ENCODE results near the gene TNFRSF8. TPM values are rescaled to one million over a fixed set of nuclear protein-coding genes. Genes with fewer than 3 reads are reported as not detected.

TNFRSF8 gene
- polyA plus RNA-seq, 1 experiment = 0.22 TPM

- CTCF ChIA-PET = interaction anchor here (1.7 to 6.6 kb wide), 4 partner anchors 10 to 117 kb away, joined by 4 to 237 read pairs (median 38); no protein-coding TSS in a partner anchor
- no peak overlapping the region for H3K4me3 ChIP-seq (ENCODE audit: low read depth, low read length)
- no peaks in the 10 kb centered on the region; the same call in 1 of the 2 replicates for H3K9me3 ChIP-seq (ENCODE audit: control insufficient read depth, insufficient read depth, low read length)
- TF ChIP-seq, protein P1, sequence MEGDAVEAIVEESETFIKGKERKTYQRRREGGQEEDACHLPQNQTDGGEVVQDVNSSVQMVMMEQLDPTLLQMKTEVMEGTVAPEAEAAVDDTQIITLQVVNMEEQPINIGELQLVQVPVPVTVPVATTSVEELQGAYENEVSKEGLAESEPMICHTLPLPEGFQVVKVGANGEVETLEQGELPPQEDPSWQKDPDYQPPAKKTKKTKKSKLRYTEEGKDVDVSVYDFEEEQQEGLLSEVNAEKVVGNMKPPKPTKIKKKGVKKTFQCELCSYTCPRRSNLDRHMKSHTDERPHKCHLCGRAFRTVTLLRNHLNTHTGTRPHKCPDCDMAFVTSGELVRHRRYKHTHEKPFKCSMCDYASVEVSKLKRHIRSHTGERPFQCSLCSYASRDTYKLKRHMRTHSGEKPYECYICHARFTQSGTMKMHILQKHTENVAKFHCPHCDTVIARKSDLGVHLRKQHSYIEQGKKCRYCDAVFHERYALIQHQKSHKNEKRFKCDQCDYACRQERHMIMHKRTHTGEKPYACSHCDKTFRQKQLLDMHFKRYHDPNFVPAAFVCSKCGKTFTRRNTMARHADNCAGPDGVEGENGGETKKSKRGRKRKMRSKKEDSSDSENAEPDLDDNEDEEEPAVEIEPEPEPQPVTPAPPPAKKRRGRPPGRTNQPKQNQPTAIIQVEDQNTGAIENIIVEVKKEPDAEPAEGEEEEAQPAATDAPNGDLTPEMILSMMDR (IDR thresholded peaks at IDR 0.05; ENCODE audit: low read depth, low read length) = no peak
- POLR2A ChIA-PET = interaction anchor here (0.6 kb wide), 1 partner anchor 58 kb away, joined by 4 read pairs; no protein-coding TSS in a partner anchor
- no peak for DNase-seq (ENCODE audit: low read depth, low spot score)
- no peak overlapping the region for H3K27ac ChIP-seq (ENCODE audit: low read depth, low read length)
- peaks cover 5% of the 10 kb centered on the region for H3K27me3 ChIP-seq (ENCODE audit: control insufficient read depth, insufficient read depth, low read length)
Observed at GRCh38 chr1:12126781-12127180, 63.7 kb downstream of the TNFRSF8 start.

DNA sequence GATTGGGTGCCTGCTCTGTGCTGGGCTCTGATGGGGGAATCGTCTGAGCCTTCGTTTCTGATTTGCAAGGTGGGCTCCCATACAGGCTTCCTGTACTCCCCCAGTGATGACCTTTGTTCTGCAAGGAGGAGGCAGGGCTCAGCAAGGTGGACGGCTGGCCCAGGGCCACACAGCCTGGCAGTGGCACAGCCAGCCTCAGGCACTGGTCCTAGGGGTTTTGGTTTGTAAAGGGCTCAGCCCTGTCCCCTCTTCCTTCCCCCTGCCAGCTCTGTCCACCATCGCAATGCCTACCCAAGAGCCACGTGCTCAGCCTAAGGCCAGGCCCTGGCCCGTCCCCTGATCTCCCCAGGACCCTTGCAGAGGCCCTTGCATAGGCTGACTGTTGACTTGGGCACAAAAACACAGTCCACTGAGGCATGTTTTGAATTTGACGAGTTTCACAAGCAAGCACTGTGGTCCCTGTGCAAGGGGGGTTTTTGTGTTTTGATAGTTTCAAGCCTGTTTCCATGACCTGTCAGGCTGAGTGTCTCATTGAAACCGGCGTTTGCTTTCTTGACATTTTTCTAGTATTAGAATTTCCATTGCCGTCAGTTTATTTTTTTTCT is 64.2 kb downstream of the TNFRSF8 start:
- no peak overlapping the region for H3K4me3 ChIP-seq (ENCODE audit: low read depth, low read length)
- H3K9me3 ChIP-seq (ENCODE audit: control insufficient read depth, insufficient read depth, low read length) = no peaks in the 10 kb centered on the region; the same call in 1 of the 2 replicates
- no peak for DNase-seq (ENCODE audit: low read depth, low spot score)
- ChIA-PET POLR2A (interaction anchor here (0.6 kb wide), 1 partner anchor 57 kb away, joined by 4 read pairs; no protein-coding TSS in a partner anchor), CTCF (interaction anchor here (1.7 to 6.6 kb wide), 2 partner anchors 10 to 81 kb away, joined by 4 to 237 read pairs; no protein-coding TSS in a partner anchor)
- no peak overlapping the region for H3K27ac ChIP-seq (ENCODE audit: low read depth, low read length)
- H3K27me3 ChIP-seq (ENCODE audit: control insufficient read depth, insufficient read depth, low read length) = peaks cover 5% of the 10 kb centered on the region
- TF ChIP-seq, protein P1 (IDR thresholded peaks at IDR 0.05; ENCODE audit: low read depth, low read length) = no peak

DNA sequence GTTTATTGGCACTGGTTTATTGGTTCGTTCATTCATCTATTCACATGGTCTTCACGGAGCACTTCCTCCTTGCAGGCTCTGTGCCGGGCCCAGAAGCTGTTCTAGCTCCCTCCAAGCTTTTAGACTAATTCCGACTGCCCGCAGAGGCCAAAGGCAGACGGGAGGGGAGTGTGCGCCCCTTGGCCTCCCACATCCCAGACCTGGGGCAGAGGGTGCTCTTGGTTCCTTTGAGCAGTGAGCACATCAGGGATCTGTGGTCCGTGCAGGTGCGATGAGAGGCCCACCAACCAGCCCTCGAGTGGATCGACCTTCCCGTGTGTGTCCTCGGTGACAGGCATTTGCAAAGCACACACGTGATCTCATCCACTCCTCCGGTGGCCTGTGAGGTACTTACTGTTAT is 65.0 kb downstream of the TNFRSF8 start:
- H3K9me3 ChIP-seq (ENCODE audit: control insufficient read depth, insufficient read depth, low read length) = no peaks in the 10 kb centered on the region; the same call in 1 of the 2 replicates
- H3K4me3 ChIP-seq (ENCODE audit: low read depth, low read length) = no peak overlapping the region
- DNase-seq (ENCODE audit: low read depth, low spot score) = no peak
- TF ChIP-seq, protein P1 (IDR thresholded peaks at IDR 0.05; ENCODE audit: low read depth, low read length) = no peak
- no peak overlapping the region for H3K27ac ChIP-seq (ENCODE audit: low read depth, low read length)
- CTCF ChIA-PET = interaction anchor here (1.7 kb wide), 1 partner anchor 9 kb away, joined by 4 read pairs; no protein-coding TSS in a partner anchor
- peaks cover 5% of the 10 kb centered on the region for H3K27me3 ChIP-seq (ENCODE audit: control insufficient read depth, insufficient read depth, low read length)
- POLR2A ChIA-PET = no interaction called here

DNA sequence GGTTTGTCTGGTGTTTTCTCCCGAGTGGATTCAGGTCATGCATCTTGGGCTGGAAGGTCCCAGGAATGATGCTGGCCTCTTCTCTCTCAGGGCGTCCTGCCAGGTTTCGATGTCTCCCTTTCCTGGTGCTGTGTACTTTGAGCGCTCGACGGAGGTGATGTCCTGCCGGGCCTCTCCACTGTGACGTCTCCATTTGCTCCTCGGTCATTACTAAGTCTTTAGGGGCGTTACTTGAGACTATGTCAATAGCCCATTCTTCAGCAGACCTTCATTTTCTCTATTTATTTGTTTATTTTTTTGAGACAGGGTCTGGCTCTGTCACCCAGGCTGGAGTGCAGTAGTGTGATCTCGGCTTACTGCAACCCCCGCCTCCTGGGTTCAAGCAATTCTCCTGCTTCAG is 66.5 kb downstream of the TNFRSF8 start:
- H3K27ac ChIP-seq (ENCODE audit: low read depth, low read length) = no peak overlapping the region
- no peaks in the 10 kb centered on the region for H3K27me3 ChIP-seq (ENCODE audit: control insufficient read depth, insufficient read depth, low read length)
- no peaks in the 10 kb centered on the region for H3K9me3 ChIP-seq (ENCODE audit: control insufficient read depth, insufficient read depth, low read length)
- POLR2A ChIA-PET = no interaction called here
- TF ChIP-seq, protein P1 (IDR thresholded peaks at IDR 0.05; ENCODE audit: low read depth, low read length) = no peak
- H3K4me3 ChIP-seq (ENCODE audit: low read depth, low read length) = no peak overlapping the region
- DNase-seq (ENCODE audit: low read depth, low spot score) = no peak
- CTCF ChIA-PET = interaction anchor here (1.6 kb wide), 1 partner anchor 79 kb away, joined by 5 read pairs; no protein-coding TSS in a partner anchor

DNA sequence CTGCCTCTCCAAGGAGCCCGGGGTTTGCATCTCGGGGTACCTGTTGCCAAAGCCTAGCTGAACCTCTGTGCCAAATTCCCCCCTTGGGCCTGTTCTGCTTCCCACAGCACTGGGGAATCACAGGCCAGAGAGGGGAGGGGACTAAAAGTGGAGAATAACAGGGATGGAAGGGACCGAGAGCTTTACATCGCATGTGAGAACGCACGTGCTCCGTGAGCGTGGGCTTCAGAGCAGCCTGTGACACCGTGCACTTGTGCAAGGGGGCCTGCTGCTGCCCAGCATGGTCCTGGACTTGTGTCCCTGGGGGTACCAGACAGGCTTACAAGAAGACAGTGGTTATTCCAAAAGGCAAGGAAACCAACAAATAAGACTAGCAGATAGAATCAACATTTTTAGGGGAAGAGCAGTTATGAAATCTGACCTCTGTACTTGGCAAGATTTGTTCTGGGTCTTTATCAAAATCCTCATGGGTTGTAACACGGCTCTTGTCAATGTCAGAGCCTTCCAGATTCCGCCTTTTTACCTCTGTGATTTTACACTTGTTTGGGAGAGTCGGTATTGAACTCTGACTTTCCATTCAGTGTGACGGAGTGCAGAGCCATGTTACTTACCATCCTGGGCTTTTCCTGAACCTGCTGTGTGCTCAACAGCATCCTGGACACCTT is 67.5 kb downstream of the TNFRSF8 start:
- DNase-seq (ENCODE audit: low read depth, low spot score) = no peak
- TF ChIP-seq, protein P1 (IDR thresholded peaks at IDR 0.05; ENCODE audit: low read depth, low read length) = no peak
- H3K27ac ChIP-seq (ENCODE audit: low read depth, low read length) = no peak overlapping the region
- H3K27me3 ChIP-seq (ENCODE audit: control insufficient read depth, insufficient read depth, low read length) = no peaks in the 10 kb centered on the region
- H3K4me3 ChIP-seq (ENCODE audit: low read depth, low read length) = no peak overlapping the region
- H3K9me3 ChIP-seq (ENCODE audit: control insufficient read depth, insufficient read depth, low read length) = no peaks in the 10 kb centered on the region
- ChIA-PET POLR2A (no interaction called here), CTCF (interaction anchor here (1.6 kb wide), 1 partner anchor 78 kb away, joined by 5 read pairs; no protein-coding TSS in a partner anchor)
